Stimulated activated CD4-positive, alpha-beta T cell treated with anti-CD3 and anti-CD28 coated beads, Interleukin-15, amount 100 ng/mL, for 1 hour (primary cell): ENCODE data around the gene ZNF658.
A peak's percentile ranks its signal among the peaks of the same experiment; 100 is the strongest.
"Not testable (repeated sequence)": the region's sequence is repeated elsewhere in the genome, so short reads cannot be mapped to it uniquely, and the experiment has no call there.

Experiments
- DNase-seq, 2 donors: peaks; one replicate each; pipeline ENCODE4 v3.0.0-alpha.2; 2020; ENCODE audit warnings: low read depth in 1 of 2, low spot score in 1 of 2

ZNF658 gene

DNA sequence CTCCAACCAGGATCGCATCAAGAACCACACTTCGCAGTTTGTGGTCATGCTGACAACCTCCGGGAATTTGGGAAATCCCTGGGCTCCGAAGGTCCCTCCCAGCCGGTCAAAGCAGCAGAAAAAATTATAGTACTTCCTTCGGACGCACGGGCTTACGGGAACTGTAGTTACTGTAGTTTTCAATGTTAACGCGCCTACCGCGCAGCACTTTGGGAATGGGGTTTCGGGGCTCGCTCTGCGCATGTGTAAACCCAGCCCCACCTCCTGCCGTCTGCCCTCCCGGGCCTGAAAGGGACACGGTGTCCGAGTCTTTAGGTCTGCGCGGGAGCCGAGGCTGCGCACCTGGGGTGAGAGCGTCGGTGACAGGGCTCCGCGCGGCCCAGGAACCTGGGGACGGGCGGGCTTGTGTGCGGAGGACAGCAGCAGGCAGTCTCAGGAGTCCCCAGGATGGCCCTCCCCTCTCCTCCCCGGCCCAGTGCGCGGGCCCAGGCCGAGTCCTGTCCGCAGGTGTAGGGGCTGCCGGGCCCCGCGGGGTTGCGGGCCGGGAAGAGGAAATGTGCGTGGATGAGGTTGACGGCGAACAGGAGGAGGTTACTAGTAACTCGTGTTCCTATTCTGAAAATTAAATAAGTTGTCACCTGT is at the start of gene ZNF658:
Gene ZNF658 (plus strand): TSS at position 236 of the 642 bp plus-strand sequence. CDS start 2,837 bp downstream, outside the sequence.
- DNase-seq, result peak; percentile 1 to 48

- DNase-seq, result not testable (repeated sequence)
Measured at GRCh38 chr9:66861732-66862131, 38.8 kb upstream of the ZNF658 start.

GRCh38 chr9:66868660-66869059 is 31.9 kb upstream of the ZNF658 start:
- DNase-seq, result not testable (repeated sequence)

DNA sequence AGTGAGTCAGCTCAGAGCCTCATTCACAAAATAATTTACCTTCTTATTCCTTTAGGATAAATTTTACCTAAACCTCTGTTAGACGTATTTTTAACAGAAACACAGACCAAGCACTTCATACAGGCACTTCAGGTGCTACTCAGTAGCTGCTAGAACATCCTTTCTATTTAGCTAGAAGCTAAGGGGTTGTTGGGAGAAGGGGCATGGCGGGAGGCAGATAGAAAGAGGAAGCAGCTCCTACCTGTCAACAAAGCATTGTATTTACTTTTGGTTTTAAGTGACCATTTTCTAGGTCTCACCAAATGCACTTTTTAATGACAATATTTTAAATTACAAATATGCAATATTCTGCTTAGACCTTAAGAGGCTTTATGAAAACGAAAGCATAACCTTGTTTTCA is 19.9 kb upstream of the ZNF658 start:
- not testable (repeated sequence) for DNase-seq

DNA sequence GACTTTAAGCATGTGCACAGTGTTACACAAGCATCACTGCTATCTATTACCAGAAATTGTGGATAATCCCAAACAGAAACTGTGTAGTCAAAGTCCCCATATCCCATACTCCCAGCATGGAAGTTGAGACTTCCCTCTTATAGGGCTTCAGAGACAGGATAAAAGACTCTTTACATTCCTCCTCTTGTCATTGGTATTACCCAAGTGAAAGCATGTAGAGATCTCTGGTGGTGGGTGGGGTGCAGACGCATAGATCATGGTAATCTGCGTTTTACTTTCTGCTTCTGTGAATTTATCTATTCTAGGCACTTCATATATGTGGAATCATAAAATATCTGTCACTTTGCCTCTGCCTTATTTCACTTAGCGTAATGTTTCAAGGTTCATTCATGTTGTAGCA is 18.7 kb upstream of the ZNF658 start:
- DNase-seq, result not testable (repeated sequence)

- not testable (repeated sequence) for DNase-seq
Measured at GRCh38 chr9:66890334-66890733, 10.2 kb upstream of the ZNF658 start.

GRCh38 chr9:66901141-66901540 is 616 bp downstream of the ZNF658 start:
- DNase-seq, result not testable (repeated sequence)

GRCh38 chr9:66909560-66909959 is 9.0 kb downstream of the ZNF658 start:
- not testable (repeated sequence) for DNase-seq

- DNase-seq, result not testable (repeated sequence)
Measured at GRCh38 chr9:66920072-66920471, 19.5 kb downstream of the ZNF658 start.

DNA sequence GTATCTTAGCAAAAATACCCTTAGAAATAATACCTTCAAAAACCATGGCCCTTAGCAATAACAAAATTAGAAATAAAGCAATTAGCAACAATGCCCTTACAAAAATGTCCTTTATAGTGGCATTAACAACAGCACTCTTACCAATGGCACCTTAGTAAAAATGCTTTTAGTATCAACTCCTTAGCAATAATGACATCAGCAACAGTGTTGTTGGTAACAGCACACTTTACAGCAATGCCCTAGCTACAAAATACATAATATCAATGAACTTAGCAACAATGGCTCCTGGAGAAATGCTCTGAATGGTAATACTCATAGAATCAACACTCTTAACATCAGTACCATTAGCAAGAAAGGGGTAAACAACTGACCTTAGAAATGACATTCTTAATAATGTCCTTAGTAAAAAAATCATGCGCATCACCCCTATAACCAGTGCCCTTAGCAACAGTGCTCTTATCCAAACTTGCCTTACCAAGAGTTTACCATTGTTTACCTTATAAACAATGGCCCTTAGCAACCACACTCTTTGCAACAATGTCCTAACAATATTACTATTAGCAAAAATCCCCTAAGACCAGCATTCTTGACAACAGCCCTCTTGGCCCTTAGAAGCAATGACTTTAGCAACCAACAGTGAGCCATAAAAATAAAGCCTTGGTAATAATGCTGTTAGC is 35.8 kb downstream of the ZNF658 start:
- not testable (repeated sequence) for DNase-seq

DNA sequence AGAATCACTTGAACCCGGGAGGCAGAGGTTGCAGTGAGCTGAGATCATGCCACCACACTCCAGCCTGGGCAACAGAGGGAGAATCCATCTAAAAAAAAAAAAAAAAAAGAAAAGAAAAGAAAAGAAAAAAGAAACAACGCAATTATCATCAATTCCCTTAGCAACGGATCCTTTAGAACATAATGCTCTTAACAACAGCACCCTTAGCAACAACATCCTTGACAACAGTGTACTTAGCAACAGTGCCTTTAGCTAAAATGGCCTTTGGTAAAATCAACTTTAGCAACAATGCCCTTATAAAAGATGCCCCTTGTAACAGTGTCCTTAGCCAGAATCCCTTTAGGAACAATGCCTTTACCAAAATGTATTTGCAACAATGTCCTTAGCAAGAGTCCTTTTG is 37.1 kb downstream of the ZNF658 start:
- not testable (repeated sequence) for DNase-seq

GRCh38 chr9:66938322-66938721 is 37.8 kb downstream of the ZNF658 start:
- not testable (repeated sequence) for DNase-seq

DNA sequence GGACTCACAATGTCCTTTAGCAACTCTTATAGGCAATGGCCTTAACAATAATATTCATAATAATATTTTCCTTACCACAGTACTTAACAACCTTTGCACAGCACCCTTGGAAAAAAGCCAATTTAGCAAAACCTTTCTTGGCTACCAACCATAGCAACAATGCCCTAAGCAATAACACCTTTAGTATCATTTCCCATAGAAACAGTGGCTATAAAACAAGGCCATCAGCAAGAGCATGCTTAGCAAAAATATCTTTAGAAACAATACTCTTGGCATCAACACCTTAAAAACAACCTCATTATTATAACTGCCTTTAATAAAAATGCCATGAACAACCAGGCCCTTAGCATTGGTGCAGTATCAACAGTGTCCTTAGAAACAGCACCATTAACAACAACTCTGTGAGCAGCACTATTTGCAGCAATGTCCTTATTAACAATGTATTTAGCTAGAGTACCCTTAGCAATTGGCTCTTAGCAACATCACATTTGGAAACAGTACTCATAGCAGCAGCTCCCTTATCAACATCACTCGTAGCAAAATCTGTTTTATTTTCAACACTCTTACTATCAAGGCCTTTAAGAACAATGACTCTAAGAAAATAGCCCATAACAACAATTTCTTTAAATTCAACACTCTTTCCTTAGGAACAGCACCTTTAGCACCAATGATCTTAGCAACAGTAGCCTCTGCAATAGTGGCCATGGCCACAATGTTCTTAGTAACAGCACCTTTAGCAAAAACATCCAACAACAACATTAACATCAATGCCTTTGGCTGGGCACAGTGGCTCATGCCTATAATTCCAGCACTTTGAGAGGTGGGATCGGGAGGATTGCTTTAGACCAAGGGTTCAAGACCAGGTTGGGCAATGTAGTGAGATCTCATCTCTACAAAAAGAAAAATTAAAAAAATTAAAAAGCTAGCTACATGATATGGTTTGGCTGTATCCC is 39.6 kb downstream of the ZNF658 start:
- DNase-seq, result not testable (repeated sequence)

DNA sequence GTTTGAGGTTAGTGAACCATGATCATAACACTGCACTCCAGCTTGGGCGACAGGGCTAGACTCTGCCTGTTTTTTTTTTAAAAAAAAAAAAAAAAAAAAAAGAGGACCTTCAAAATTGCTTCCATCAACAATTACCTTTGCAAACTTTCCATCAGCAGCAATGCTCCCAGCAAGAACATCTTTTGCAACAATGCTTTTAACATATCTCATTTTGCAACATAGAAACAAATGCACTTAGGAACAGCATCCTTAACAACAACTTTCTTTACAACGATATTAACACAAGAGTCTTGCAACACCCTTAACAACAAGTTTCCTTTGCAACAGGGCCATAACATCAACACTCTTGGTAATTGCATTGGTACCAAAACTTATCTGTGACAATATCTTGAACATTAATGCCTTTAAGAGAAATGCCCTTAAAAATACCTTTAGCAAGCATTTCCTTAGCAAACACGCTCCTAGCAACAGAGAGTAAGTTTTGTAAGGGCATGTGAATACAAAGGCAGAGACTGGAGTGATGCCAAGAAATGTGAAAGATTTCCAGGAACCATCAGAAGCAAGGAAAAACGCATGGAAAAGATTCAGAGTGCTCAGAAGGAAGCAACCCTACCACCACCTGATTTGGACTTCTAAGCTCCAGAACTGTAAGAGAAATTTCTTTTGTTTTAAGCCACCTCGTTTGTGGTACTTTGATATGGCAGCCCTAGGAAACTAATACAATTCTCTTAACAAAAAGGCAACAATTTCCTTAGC is 42.1 kb downstream of the ZNF658 start:
- DNase-seq, result not testable (repeated sequence)

GRCh38 chr9:66952576-66952975 is 52.1 kb downstream of the ZNF658 start:
- not testable (repeated sequence) for DNase-seq
